Effector memory CD8-positive, alpha-beta T cell (primary cell): Measurements from ENCODE around the gene EMX2.

Experiments
- ATAC-seq: fragments of 150-1000 bp; cut with Tn5 transposase; replicated peaks from 2 replicates; pipeline ENCODE4 v1.10.0; 2021; ENCODE audit warnings: mild to moderate bottlenecking, moderate library complexity
- DNase-seq, 3 experiments: peaks; one replicate each; pipeline ENCODE4 v3.0.0; 2021
- H3K27ac Mint-ChIP-seq, 2 donors: one replicate each; pipeline ENCODE4 v1.8.0; 2022; ENCODE audit warnings: mild to moderate bottlenecking in 2 of 2, mixed read lengths in 2 of 2, moderate library complexity in 2 of 2
- H3K27me3 Mint-ChIP-seq, 2 donors: one replicate each; pipeline ENCODE4 v1.8.0; 2022; ENCODE audit warnings: mixed read lengths in 2 of 2
- H3K36me3 Mint-ChIP-seq: one replicate; pipeline ENCODE4 v1.8.0; 2022; ENCODE audit warnings: mild to moderate bottlenecking, moderate library complexity, mixed read lengths; ENCODE audit not compliant: insufficient read depth
- H3K4me1 Mint-ChIP-seq, 2 donors: one replicate each; pipeline ENCODE4 v1.8.0; 2022; ENCODE audit warnings: low read depth in 2 of 2, mixed read lengths in 2 of 2
- H3K4me3 Mint-ChIP-seq, 2 donors: one replicate each; pipeline ENCODE4 v1.8.0; 2022; ENCODE audit warnings: mild to moderate bottlenecking in 2 of 2, mixed read lengths in 2 of 2, moderate library complexity in 2 of 2
- H3K9me3 Mint-ChIP-seq, 2 donors: one replicate each; pipeline ENCODE4 v1.8.0; 2022; ENCODE audit warnings: mixed read lengths in 2 of 2

Gene EMX2

GRCh38 chr10:117511601-117512390, 30.8 kb upstream of the EMX2 start:
- DNase-seq: no peak
- H3K27ac Mint-ChIP-seq: no peak overlapping the region
- ATAC-seq: no peak
- no peak overlapping the region for H3K4me3 Mint-ChIP-seq
- no peaks in the 10 kb centered on the region for H3K36me3 Mint-ChIP-seq
- peaks cover 24 to 79% of the 10 kb centered on the region in 2 donors for H3K27me3 Mint-ChIP-seq
- H3K9me3 Mint-ChIP-seq: no peaks in the 10 kb centered on the region
- H3K4me1 Mint-ChIP-seq: no peaks in the 10 kb centered on the region

DNA sequence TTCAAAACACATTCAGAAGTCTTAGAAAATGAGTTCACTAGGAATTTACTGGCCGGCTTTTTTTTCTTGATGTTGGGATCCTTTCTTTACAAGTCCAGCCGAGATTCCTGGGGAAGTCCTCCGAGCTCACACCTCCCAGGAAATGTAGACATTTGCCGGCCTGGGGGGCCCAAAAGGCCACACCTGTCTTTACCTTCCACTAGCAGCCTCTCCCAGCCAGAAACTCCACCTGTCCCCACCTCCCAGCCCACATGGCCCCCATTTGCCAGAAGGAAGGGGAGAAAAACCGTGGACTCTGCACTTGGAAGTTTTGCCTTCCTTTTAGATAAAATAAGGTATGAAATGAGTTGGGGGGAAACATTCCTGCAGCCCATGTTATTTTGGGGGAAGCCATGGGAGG, 27.6 kb upstream of the EMX2 start:
- H3K4me1 Mint-ChIP-seq: no peaks in the 10 kb centered on the region
- ATAC-seq: no peak
- H3K27ac Mint-ChIP-seq: no peak overlapping the region
- no peak for DNase-seq
- H3K36me3 Mint-ChIP-seq: no peaks in the 10 kb centered on the region
- no peak overlapping the region for H3K4me3 Mint-ChIP-seq
- H3K27me3 Mint-ChIP-seq: peaks cover 40 to 99% of the 10 kb centered on the region in 2 donors
- H3K9me3 Mint-ChIP-seq: no peaks in the 10 kb centered on the region

- ATAC-seq (no peak), DNase-seq (no peak)
- Mint-ChIP-seq H3K4me3 (no peak overlapping the region), H3K27me3 (peaks cover 32 to 84% of the 10 kb centered on the region in 2 donors), H3K9me3 (no peaks in the 10 kb centered on the region), H3K4me1 (no peaks in the 10 kb centered on the region), H3K36me3 (no peaks in the 10 kb centered on the region), H3K27ac (no peak overlapping the region)
Observed at GRCh38 chr10:117516681-117517080, 25.9 kb upstream of the EMX2 start.

DNA sequence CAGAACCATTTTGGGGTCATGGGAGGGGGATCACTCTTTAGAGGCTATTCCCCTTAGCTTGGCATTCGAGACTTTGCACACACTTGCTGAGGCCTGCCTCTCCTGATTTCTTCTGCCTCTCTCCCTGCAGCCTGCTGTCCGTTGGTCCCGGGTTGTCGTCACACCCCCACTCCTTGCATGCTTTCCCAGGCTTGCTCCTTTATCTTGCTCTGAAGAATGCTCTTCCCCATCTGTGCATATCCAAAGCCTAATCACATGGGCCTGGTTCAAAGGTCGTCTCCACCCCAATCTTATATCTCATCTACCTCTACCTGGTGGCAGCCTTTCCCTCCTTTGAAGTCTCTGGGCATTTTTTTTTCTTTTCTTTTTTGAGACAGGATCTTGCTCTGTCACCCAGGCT, 24.3 kb upstream of the EMX2 start:
- Mint-ChIP-seq H3K27me3 (peaks cover 30 to 72% of the 10 kb centered on the region in 2 donors), H3K27ac (no peak overlapping the region), H3K9me3 (no peaks in the 10 kb centered on the region), H3K36me3 (no peaks in the 10 kb centered on the region), H3K4me3 (no peak overlapping the region), H3K4me1 (no peaks in the 10 kb centered on the region)
- DNase-seq (no peak), ATAC-seq (no peak)

- no peaks in the 10 kb centered on the region for H3K36me3 Mint-ChIP-seq
- H3K9me3 Mint-ChIP-seq: no peaks in the 10 kb centered on the region
- peaks cover 24 to 72% of the 10 kb centered on the region in 2 donors for H3K27me3 Mint-ChIP-seq
- H3K27ac Mint-ChIP-seq: no peak overlapping the region
- no peaks in the 10 kb centered on the region for H3K4me1 Mint-ChIP-seq
- no peak for ATAC-seq
- DNase-seq: no peak
- H3K4me3 Mint-ChIP-seq: no peak overlapping the region
Observed at GRCh38 chr10:117519286-117519685, 23.3 kb upstream of the EMX2 start.

GRCh38 chr10:117519879-117520278, 22.7 kb upstream of the EMX2 start:
- Mint-ChIP-seq H3K4me3 (no peak overlapping the region), H3K27ac (no peak overlapping the region), H3K36me3 (no peaks in the 10 kb centered on the region), H3K4me1 (no peaks in the 10 kb centered on the region), H3K9me3 (no peaks in the 10 kb centered on the region), H3K27me3 (peaks cover 29 to 72% of the 10 kb centered on the region in 2 donors)
- no peak for DNase-seq
- ATAC-seq: no peak

GRCh38 chr10:117530791-117531190, 11.8 kb upstream of the EMX2 start:
- Mint-ChIP-seq H3K27ac (no peak overlapping the region), H3K36me3 (peaks cover 3% of the 10 kb centered on the region), H3K4me1 (peaks cover 0 to 4% of the 10 kb centered on the region in 2 donors), H3K4me3 (no peak overlapping the region), H3K27me3 (peaks cover 55 to 75% of the 10 kb centered on the region in 2 donors), H3K9me3 (no peaks in the 10 kb centered on the region)
- DNase-seq: no peak
- no peak for ATAC-seq

DNA sequence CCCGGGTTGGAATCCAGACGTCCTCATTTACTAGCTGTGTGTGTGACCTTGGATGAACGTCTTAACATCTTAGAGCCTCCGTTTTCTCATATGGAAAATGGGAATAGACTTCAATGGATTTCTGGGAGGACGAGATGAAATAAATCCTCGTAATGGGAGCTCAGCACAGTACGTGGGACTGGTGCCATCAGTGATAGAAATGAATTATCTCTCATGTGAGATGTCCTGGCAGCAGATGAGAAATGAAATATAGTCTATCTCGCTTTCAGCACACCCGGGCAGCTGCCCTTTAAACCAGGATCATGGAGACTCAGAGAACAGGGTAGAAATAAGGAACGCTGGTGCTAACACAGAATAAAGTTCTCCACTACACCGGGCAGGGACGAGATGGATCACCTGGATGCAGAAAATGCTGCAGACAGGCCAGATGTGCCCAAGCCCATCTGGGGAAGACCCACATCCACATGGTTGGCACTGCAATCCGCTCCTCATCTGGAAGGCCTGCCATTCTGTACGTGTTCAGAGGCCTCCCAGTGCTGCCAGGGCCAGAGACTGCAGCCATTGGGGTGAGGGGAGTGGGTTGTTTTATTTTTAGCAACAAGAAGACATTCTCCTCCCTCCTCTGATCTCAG, 11.1 kb upstream of the EMX2 start:
- Mint-ChIP-seq H3K27me3 (peaks cover 61 to 80% of the 10 kb centered on the region in 2 donors), H3K4me3 (no peak overlapping the region), H3K27ac (no peak overlapping the region), H3K9me3 (no peaks in the 10 kb centered on the region), H3K36me3 (peaks cover 3% of the 10 kb centered on the region), H3K4me1 (peaks cover 0 to 4% of the 10 kb centered on the region in 2 donors)
- DNase-seq: no peak
- no peak for ATAC-seq

GRCh38 chr10:117532003-117532385, 10.6 kb upstream of the EMX2 start:
- Mint-ChIP-seq H3K4me1 (peaks cover 0 to 4% of the 10 kb centered on the region in 2 donors), H3K36me3 (peaks cover 3% of the 10 kb centered on the region), H3K27me3 (peaks cover 65 to 85% of the 10 kb centered on the region in 2 donors), H3K9me3 (no peaks in the 10 kb centered on the region), H3K4me3 (no peak overlapping the region), H3K27ac (no peak overlapping the region)
- no peak for DNase-seq
- no peak for ATAC-seq

GRCh38 chr10:117532451-117533107, 10.0 kb upstream of the EMX2 start:
- Mint-ChIP-seq H3K27me3 (peaks cover 65 to 86% of the 10 kb centered on the region in 2 donors), H3K4me1 (peaks cover 0 to 4% of the 10 kb centered on the region in 2 donors), H3K36me3 (peaks cover 3% of the 10 kb centered on the region), H3K9me3 (no peaks in the 10 kb centered on the region), H3K4me3 (no peak overlapping the region), H3K27ac (no peak overlapping the region)
- DNase-seq: no peak
- no peak for ATAC-seq

- H3K4me3 Mint-ChIP-seq: no peak overlapping the region
- peaks cover 73 to 94% of the 10 kb centered on the region in 2 donors for H3K27me3 Mint-ChIP-seq
- H3K27ac Mint-ChIP-seq: no peak overlapping the region
- no peak for DNase-seq
- peaks cover 3% of the 10 kb centered on the region for H3K36me3 Mint-ChIP-seq
- H3K4me1 Mint-ChIP-seq: peaks cover 0 to 4% of the 10 kb centered on the region in 2 donors
- no peak for ATAC-seq
- H3K9me3 Mint-ChIP-seq: no peaks in the 10 kb centered on the region
Observed at GRCh38 chr10:117533507-117534281, 8.9 kb upstream of the EMX2 start.

DNA sequence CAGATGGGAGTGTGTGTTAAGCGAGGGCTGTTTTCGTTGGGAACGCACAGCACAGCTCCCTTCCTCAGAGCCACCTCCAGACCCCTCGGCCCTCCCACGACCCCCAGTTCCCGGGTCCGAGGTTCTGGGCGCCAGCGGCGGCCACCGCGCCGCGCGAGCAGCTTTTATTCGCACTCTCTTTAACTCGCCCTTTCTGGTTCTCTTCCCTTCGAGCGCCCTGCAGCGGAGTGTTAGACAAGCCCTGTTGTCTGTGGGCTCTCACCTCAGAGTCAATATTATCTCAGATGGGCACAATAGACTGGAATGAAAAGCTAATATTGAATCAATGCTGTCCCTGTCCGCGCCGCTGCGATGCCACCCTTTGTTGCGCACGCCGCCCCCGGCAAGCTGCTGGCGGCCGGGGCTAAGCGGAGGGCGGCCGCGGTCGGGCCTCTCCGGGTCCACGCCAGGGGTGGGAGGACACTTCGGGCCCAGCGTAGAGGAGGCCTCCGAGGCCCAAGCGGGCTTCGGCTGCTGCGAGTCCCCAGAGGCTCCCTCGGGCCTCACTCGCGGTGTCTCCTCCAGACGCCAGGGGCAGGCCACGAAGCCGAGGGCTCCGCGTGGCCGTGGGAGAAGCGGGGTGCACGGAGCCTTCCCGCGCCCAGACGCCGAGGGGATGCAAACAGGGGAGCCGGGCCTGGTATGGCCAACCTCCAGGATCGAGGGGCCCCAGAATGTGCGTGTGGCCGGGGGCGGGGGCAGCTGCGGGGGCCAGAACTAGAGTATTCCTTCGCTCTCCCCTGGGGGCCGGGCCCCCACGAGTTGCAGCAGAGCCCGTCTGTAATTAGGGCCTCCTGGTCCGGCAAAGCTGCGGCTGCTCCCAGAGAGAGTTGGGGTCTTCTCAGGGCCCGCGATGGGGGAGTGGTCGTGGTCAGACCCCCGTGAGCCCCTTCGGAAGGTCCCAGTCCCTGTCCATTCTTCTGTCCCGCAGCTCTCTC, 7.9 kb upstream of the EMX2 start:
- H3K27ac Mint-ChIP-seq: no peak overlapping the region
- H3K9me3 Mint-ChIP-seq: no peaks in the 10 kb centered on the region

More for the DNA sequence above, 7.9 kb upstream of the EMX2 start:
- ATAC-seq: no peak
- H3K4me1 Mint-ChIP-seq: peaks cover 0 to 4% of the 10 kb centered on the region in 2 donors
- DNase-seq: no peak
- peaks cover 73 to 94% of the 10 kb centered on the region in 2 donors for H3K27me3 Mint-ChIP-seq
- H3K36me3 Mint-ChIP-seq: peaks cover 3% of the 10 kb centered on the region
- no peak overlapping the region for H3K4me3 Mint-ChIP-seq
